Activated CD4-positive, alpha-beta T cell treated with anti-CD3 and anti-CD28 coated beads, Interleukin-2, amount 50 U/mL, for 16 hours (primary cell): Measurements from ENCODE around the gene RAD51B.

Experiments
- DNase-seq: peaks from one replicate; pipeline ENCODE4 v3.0.0-alpha.2; 2020

RAD51B gene

DNA sequence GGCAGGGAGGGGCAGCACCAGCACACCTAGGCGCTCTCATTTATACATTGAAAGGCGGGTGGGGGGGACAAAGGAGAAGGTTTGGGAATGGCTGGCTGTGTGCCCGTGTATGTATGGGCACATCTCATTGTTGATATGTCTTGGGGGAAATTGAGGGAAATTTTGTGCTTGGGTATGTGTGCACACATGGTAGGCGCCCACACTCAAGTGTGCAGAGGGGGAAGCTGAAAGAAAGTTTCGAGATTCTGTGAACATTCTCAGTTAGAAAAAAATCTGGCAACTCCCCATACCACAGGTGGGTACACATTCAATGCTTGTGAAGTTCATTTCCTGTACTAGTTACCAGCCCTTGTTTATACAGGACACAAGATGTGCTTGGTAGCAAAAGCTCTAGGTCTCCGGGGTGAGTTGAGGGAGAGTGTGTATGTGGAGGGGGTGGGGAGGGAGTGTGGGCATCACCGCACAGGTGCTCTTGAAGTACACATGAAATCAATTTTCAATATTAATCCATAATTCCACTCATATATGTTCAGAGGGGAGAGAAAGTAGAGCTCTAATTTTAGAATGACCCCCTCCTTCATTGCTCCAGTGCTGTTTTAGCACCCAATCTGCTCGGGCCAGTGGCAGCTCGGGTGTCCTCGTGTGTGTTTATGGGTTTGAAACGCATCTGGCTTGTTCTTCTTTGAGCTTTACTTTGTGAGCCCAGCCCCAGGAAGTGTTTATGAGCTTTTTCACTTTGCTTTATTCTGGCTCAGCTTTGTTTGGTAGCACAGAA is 687.3 kb downstream of the RAD51B start:
- no peak for DNase-seq

DNA sequence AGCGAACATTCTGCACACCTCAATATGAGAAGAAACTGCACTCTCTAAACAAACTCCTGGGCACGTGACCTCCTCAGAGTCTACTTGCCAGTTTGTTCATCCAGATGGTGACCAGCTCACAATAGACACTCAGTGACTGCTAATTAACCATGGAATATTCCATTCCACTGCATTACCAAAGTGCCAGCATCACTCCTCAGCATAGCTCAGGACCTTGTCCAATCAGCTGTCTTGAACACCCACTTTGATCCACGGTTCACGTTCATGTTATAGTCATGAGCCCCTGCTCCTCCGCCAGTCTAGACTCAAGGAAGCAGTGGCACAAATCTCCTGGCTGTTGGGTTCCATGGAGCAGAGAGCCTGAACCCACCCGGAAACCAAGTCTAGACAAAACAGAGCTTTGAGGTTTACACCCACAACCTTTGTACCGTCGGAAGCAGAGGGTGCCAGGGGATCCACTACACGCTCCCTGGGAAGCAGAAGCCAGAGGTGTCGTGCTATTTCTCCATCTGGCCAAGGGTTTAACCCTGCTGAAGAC is 688.0 kb downstream of the RAD51B start:
- DNase-seq = no peak

DNA sequence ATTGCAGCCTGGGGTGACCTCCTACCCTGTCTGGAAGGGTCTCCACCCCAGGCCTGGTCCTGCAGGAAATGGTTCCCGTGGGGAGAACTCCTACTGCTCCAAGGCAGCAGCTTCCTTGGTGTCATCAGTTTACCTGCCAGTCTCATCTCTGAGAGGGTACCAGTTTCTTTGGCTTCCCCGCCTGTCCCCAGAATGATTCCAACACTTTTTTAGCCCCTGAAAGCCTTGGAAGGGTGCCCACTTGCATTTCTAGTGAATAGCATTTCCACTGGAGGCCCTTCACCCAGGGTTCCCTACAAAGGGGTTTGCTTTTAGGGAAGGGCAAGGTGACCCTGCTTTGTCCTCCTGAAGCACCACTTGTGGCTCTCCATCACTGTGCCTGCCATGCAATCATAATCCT is 689.0 kb downstream of the RAD51B start:
- no peak for DNase-seq

DNA sequence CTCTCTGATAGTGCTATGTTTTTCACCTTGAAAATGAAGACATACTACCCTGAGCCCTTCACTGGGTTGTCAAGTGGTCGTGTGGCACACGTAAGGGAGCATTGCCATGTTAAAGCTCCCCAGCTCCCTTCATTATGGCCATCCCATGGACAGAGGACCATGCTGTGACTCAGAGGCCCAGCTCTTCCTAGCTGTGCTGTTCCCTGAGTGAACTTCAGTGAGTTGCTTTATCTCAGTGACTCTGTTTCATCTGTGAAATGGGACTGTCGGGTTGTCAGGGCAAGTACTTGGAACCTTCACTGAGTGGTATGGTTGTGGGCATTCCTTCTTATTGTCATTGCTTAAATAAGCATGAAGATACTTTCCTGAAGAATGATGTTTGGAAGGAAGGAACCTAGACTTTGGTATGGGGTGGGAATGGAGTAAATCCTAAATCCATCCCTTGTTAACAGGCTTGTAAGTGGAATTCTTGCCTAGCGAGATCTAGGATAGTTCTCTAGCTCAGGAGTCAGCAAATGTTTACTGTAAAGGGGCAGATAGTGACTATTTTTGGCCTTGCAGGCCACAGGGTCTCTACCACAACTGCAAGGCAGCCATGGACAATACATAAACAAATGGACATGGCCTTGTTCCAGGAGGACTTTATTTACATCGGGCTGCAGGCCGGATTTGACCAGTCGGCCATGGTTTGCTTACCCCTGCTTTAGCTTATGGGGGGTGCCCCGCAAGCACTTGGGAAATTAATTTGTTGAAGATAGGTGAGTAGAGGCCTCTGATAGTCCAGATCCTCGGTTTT is 689.8 kb downstream of the RAD51B start:
- no peak for DNase-seq

DNA sequence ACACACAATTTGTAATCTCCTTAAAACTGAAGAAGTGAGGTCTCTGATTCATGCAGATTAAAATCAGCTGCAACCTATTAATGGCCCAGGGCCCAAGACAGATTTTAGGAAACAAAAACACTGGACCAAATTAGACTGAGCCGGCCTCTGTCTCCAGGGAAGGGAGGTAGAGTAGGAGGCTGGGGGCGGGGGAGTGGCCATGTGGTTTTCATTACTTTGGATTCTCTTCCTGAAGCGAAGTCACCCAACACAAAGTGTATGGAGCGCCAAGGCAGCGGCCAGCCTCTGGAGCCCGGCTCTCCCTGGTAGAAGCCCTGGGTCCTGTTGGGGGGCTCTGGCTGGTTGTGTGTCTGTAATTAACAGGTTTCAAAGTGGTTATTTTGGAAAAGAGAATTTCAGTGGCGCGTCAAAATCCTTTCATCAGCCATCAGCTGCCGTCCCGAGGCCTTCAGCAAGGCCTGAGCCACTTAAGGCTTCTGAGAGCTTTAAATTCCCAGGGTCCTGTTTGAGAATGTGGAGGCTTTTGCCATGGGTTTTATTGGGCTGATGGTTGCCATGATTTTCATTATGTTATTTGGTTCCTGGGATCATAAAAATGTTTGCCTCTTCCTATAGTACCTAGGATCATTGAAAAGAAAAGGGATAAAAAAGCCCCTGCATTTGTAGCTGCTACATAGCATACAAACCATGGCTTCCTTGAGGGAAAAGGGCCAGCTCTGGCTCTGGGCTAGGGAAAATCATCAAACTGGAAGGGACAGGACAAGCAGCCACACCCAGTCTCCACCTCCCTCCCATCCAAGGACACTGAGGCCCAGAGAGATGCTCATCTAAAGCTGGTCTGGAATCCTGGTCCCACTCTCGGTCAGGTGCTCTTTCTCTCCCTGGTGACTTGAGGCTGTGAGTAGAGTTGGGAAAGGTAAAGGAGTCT is 690.9 kb downstream of the RAD51B start:
- no peak for DNase-seq

DNA sequence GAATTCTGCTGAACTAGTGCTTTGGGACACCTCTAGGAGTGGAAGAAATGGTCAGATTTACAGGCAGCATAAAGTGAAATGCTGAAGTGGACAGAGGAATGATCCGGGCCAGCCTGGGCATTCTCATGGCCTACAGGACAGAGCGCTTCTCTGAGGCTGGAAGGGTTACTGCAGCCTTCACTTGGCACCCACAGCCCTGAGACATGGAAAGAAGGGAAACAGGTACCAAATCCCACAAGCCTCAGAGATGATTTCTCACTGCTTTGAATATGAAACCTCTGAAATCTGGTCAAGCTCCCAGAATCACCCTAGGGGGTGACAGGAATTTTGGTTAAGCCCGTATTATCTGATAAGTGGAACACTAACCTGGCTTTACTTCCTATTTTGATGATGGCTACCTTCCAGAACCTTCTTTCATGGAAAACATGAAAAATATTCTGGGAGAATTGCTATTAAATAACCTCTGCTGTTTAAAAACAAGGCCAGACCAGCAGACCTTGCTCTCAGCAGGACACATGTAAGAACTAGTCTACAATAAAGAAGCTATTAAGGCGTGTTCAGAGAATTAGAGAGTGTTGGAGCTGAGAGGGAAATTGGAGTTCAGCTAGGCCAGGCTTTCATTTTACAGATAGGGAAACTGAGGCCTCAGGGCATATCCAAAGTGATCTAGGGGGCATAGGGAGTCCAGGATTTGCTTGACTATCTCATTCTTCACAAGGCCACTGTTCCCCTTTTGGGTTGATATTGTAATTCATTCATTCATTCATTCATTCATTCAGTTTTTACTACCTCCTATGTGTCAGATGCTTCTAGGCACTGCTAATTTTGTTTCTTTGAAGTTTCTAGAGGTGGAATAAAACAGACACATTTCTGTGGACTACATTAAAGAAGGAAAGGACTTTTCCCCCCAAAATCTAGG is 691.8 kb downstream of the RAD51B start:
- no peak for DNase-seq

DNA sequence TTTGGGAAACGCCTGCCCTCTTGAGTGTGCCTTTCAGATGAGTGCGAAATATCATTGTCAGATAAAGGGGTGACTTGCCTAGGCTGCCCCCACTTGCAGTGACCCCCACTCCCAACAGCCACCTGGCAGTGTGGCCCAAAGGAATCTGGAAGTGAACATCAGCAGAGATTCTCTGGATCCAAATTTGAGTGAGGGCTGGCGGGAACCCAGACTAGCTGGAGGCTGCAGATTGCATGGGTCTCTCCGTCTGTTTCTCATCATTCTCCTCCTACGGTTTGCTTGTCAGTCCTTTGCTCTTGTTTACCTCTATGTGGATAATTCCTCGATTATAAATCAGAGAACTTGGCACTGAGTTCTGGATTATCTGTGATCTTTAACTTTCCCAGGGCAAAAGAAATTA is 692.5 kb downstream of the RAD51B start:
- DNase-seq = no peak

DNA sequence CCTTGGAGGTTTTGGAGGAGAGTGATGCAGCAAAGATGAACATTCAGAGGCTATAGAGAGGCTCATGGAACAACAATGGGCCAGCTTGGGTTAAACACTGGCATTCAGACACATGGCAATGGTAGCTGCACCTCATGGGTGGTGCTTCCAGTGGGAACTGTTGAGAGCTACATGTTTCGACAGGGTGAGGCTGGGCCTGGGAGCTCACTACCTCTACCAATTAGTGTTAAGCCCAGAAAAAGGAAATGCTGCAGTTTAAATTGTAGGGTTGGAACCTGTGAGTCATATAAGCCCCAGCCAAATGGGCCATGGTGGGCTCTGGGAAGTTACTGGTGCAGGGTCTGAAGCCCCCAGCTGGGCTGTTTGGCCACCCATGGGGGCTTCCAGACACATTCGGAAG is 693.6 kb downstream of the RAD51B start:
- DNase-seq = no peak

DNA sequence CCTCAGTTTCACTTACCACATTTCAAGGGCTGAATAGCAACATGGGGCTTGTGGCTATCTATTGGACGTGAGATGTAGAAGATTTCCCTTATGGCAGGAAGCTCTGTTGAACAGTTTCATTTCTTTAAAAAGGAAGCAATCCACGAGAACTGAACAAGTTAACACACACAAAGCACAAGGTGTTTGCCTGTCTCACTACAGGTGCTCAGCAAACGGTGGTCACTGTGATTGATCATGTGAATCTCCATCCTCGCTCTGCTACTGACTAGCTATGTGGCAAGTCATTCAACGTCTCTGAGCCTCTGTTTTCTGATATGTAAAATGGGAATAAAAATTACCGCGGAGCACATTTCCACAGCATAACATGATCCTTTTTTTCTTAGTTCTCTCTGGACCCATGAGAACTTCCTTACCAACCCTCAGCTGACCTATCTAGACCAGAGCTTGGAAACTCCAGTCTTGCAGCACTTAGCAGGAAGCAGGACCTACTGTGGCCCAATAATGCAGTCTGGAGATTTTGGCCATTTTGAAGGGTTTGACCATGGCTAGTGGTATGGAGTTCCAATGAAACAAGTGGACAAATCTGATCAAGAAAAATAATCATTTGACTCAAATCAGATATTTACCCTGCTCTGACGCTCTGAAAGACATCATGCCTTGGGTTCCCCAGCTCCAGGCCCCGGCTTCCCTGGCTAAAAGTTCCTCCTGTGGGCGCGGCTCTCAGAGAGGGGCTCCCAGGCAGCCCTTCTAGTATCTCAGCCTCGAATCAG is 694.4 kb downstream of the RAD51B start:
- DNase-seq = no peak

DNA sequence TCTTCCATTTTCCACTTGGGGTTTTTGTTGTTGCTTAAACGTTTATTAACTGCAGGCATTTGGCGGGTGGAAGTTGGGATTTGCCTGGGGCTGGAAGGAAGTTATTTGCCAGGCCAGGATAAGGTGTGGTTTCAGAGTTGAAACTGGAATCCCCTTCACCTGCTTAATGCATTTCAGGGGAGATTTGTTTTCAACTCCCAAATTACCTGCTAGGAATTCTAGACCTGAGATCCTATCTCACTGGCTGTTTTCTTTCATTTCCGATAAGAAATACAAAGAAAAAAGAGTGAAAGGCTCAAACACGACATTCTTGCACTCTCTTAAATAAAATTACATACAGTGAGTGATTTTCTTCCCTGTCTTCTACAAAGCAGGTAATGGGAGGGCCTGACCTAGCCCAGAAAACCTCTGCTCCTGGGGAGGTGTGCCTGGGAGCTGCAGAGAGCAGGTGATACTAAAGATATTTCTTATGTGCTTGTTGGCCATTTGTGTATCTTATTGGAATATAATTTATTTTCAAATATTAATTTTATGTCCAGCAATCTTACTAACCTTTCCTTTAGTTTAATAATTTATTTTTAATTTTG is 695.1 kb downstream of the RAD51B start:
- no peak for DNase-seq

DNA sequence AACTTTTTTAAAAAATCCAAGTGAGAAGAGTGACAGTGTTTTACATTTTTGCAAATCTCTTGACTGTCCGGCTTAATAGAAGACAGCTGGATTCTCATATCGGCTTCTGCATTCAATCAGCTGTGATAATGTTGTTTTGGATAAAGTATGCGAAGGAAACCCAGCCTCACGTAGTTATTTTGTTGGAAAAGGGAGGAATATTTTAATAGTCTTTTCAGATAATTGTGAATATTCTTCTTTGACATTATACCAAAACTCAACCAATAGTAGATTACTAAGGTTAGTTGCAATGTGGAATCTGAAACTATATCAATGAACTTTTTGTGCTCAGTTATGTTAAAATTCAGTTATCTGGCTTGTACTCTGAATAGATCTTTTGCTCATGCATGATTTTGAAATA is 696.8 kb downstream of the RAD51B start:
- no peak for DNase-seq

DNA sequence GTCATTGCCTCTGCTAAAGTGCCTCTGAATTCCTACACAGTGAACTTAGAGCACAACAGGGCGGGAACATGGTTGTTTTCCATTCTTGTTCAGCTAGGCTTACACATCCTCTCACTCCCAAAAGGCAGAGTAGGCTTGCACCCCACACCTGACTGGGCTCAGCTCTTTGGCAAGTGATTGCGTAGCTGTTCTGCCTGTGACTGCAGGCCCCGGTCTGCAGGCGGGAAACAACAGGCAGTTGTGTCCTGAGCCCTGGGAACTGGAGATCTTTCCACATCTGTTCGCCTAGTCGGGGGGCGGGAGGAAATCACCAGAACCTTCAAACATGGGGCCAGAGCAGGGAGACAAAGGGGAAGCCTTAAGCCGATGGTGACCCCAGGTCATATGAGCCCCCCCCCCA is 698.6 kb downstream of the RAD51B start:
- DNase-seq = no peak

DNA sequence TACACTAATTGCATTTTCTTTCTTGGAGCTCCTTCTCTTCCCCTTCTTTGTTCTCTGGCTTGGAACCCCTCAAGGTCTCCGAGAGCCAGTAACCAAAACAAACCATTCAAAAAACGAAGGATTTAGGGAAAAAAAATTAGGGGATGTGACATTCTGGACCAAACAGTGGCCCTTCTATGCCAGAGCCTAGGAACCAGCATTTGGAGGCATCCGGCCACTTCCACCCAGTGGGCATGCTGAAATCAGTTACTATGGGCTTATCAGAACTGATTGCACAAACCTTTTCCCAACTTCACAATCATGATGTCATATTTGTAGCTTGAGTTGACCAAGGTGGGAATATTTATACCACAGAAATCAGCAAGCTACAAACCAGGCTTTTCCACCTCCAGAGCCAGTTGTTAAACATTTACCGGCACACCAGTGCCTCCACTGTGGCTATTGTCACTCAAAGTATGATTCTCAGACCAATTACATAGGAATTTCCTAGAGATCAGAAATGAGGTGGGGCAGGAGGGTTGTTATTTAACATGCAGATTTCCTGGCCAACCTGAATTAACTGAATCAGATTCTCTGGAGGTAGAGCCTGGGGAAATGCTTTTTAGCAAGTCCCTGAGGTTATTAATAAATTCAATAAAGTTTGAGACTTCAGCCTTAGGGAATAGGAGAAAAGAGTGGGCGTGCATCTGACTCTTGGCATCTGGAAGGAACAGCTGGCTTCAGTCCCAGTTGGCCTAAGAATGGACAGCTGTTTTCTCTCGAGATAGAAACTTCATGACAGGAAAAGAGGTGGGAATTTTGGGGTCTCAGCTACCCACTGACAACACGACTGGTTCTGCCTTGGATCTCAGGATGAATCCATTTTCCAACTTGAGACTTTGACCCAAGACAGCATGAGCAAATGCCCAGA is 699.4 kb downstream of the RAD51B start:
- DNase-seq = no peak

DNA sequence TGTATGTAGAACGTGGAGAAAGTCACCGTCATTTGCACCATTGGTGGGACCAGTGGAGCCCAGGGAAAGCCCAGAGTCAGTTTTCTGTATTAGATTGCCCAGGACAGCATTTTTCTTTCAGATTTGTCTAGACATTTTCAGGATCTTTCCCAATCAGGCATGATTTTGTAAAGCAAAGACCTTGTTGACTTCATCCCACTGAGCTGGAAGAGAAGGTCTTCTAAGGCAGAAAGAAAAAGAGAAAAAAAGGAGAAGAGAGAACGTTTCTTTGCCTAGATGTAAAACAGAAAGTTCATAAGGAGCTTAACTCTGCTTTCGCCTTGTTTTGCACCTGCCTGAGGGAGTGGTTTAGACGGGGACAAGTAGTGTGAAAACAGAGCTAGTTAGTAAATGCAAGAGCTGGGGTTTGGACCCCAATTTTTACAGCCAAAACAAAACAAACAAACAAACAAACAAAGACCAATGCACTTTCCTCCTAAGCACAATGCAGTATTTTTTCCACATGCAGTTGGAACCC is 700.1 kb downstream of the RAD51B start:
- no peak for DNase-seq

DNA sequence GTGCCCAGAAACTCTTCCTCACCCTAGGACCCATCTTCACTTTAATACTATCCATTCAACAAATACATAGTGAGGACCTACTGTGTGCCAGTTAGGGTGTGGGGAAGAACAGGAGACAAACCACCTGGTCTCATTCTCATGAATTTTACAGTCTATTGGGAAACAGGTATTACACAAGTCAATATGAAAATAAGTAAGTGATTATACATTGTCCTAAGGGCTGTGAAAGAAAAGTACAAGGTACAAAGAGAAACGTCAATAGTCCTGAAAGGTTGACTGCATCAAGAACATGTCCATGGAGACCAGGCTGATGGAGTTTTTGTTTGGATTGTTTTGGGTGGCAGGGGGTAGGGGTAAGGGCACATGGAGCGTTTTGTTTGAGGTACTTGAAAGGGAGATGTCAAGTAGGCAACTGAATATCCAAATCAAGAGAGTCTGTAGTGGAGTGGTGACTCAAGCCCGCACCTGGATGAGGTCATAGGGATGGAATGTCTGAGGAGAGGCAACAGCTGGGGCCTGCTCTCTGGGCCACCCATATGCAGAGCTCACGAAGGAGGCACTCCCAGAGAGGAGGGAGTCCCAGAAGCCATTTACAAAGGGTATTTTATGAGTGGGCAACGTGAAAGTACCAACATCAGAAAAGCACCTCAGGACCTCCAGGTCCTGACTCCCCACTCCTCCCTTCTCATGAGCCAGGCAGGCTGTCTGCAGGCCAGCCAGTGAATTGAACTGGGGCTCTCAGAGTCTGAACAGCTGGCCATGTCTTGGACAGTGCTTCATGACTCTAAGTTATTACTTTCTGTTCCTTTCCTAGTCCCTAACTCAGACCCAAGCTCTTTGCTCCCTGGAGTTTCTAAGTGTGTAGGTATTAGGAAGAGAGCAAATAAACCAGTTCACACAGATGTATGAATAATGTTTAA is 701.3 kb downstream of the RAD51B start:
- no peak for DNase-seq

DNA sequence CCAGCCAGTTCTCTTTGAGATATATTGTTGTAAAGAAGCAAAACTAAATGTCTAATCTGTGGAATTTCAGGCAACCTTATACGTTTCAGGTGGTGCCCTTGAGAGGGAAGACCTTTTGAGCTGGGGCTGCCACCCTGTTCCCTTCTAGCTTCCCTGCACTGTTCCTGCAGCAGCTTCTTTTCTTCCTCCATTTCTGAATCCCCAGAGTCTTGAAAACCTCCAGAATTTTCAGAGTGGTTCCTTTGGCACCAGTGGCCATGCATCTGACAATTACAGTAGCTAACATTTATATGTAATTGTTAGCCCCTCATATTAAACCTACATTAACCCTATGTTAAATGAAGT is 702.0 kb downstream of the RAD51B start:
- no peak for DNase-seq

DNA sequence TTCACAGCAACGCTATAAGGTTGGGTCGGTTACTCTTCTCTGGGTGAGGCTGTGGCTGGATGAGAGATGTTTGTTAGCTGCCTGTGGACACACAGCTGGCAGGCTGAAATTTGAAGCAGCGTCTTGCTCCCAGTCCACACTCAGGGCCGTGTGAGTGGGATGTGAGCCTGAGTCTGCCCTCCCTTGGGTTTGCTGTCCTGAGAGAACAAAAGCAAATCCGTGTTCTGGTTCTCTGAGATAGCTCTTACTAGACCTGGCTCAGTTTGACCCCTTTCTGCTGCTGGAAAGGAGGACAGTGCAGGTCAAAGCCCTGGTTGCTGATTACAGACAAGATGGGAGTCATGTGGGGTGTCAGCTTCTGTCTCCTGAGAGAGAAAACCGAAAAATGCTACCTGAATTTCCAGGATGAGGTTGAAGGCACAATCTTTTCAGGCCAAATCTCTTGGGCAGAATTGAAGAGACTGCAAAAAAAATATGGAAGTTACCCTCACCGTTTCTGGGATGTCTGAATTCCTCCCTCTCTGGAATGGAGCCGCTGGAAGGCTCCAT is 702.5 kb downstream of the RAD51B start:
- no peak for DNase-seq
